GM18499 (cell line): Measurements from ENCODE around the gene DAZ1.
"Not testable (repeated sequence)": the region's sequence is repeated elsewhere in the genome, so short reads cannot be mapped to it uniquely, and the experiment has no call there.

Experiments used
- ATAC-seq: cut with Tn5 transposase; IDR thresholded peaks from one replicate; pipeline ENCODE4 v1.9.1; 2021; ENCODE audit warnings: moderate number of reproducible peaks; ENCODE audit not compliant: insufficient read depth, unreplicated experiment

Gene DAZ1, protein sequence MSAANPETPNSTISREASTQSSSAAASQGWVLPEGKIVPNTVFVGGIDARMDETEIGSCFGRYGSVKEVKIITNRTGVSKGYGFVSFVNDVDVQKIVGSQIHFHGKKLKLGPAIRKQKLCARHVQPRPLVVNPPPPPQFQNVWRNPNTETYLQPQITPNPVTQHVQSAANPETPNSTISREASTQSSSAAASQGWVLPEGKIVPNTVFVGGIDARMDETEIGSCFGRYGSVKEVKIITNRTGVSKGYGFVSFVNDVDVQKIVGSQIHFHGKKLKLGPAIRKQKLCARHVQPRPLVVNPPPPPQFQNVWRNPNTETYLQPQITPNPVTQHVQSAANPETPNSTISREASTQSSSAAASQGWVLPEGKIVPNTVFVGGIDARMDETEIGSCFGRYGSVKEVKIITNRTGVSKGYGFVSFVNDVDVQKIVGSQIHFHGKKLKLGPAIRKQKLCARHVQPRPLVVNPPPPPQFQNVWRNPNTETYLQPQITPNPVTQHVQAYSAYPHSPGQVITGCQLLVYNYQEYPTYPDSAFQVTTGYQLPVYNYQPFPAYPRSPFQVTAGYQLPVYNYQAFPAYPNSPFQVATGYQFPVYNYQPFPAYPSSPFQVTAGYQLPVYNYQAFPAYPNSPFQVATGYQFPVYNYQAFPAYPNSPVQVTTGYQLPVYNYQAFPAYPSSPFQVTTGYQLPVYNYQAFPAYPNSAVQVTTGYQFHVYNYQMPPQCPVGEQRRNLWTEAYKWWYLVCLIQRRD

DNA sequence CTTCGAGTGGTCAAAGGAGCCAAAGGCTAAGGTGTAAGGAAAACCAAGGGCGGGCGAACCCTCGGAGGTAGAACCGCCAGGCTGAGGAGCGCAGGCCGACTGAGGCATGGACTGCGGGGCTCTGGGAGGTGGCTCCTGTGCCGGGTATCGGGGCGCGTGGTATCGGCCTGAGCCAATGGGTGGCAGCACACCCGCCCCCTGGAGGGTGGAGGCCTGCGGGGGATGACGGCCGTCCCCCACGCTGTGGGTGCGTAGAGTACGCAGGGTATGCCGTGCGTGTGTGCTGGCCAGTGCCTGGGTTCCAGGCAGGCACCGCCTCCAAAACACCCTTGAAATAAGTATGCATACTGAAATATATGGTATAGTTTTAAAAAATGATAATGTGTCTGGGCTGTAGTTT, at the start of gene DAZ1:
Gene DAZ1, minus strand, starts transcription at position 101 of the 400 bp plus-strand sequence. CDS start 208 bp downstream, outside the sequence.
- ATAC-seq, result not testable (repeated sequence)

DNA sequence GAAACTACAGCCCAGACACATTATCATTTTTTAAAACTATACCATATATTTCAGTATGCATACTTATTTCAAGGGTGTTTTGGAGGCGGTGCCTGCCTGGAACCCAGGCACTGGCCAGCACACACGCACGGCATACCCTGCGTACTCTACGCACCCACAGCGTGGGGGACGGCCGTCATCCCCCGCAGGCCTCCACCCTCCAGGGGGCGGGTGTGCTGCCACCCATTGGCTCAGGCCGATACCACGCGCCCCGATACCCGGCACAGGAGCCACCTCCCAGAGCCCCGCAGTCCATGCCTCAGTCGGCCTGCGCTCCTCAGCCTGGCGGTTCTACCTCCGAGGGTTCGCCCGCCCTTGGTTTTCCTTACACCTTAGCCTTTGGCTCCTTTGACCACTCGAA, 20.4 kb upstream of the DAZ1 start, which contains the start of gene DAZ2:
Gene DAZ2, plus strand, starts transcription at position 301 of the 400 bp plus-strand sequence. CDS start 208 bp downstream, outside the sequence.
- not testable (repeated sequence) for ATAC-seq

DNA sequence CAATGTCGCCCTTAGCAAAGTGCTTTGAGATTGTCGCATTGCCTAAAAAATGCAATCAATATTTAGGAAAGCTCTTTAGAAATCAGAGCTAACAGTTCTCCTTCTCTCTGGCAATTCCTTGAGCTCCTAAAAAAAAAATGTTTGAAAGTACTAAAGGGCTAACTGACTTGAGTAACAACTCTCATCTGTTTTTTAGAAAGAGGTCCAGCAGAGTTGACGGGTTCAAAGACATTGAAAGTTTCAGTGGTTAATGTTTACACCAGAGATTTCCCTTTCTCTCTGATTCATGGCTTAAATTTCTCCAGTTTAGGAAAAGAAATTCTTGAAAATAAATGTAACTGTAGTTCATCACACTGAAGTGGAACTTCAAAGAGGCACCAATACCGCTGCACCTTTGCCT, 11.9 kb upstream of the DAZ1 start:
- not testable (repeated sequence) for ATAC-seq

DNA sequence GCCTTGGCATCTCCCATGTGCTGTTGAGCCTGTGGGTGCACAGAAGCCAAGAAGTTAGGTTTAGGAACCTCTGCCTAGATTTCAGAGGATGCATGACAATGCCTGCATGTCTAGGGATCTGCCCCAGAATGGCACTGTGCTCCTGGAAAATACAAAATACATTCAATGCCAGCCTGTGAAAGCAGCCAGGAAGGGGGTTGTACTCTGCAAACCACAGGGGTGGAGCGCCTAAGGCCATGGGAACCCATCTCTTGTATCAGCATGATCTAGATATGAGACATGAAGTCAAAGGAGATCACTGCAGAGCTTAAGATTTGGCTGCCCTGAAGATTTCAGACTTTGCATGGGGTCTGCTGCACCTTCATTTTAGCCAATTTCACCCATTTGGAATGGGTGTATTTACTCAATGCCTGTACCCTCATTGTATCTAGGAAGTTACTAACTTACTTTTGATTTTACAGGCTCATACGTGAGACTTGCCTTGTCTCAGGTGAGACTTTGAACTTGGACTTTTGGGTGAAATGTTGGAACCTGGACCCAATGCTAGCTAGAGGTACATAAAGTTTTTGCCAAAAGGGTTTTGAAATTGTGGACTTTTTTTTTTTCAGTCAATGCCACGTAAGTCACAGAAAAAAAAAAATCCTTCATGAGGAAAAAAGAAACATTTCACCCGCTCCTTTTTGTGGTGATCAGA, 11.1 kb upstream of the DAZ1 start:
- not testable (repeated sequence) for ATAC-seq

DNA sequence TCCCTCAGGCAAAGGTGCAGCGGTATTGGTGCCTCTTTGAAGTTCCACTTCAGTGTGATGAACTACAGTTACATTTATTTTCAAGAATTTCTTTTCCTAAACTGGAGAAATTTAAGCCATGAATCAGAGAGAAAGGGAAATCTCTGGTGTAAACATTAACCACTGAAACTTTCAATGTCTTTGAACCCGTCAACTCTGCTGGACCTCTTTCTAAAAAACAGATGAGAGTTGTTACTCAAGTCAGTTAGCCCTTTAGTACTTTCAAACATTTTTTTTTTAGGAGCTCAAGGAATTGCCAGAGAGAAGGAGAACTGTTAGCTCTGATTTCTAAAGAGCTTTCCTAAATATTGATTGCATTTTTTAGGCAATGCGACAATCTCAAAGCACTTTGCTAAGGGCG, 8.6 kb upstream of the DAZ1 start:
- ATAC-seq, result not testable (repeated sequence)
